ENCODE data around the gene RAPGEF2. TPM values are rescaled to one million over a fixed set of nuclear protein-coding genes. Genes with fewer than 3 reads are reported as not detected.

The RAPGEF2 gene
- total and polyA plus RNA-seq, 2 donors (not counting 3 experiments of a cell fraction or from before 2014, with no cell fraction given), result 28.7 to 55.2 TPM

- TF ChIP-seq MYC (IDR thresholded peaks at IDR 0.05; ENCODE audit: low read depth, low read length) (no peak), POLR2A (IDR thresholded peaks at IDR 0.05; ENCODE audit: low read depth, low read length) (no peak), FOS (IDR thresholded peaks at IDR 0.05; ENCODE audit: borderline replicate concordance, insufficient read depth, low read length) (no peak), GATA2 (IDR thresholded peaks at IDR 0.05; ENCODE audit: insufficient read depth, insufficient read length, low read depth, low read length) (no peak)
- no peaks in the 10 kb centered on the region for H3K36me3 ChIP-seq (ENCODE audit: control insufficient read depth in 2 of 2, extremely low read depth in 1 of 2, insufficient read depth in 2 of 2, low read length in 2 of 2)
- dilution Hi-C loops (cut with MboI; ENCODE audit: extremely low pct_ligation_motif_present, low sequenced_read_pairs), result no loop called here
- no peaks in the 10 kb centered on the region for H3K27me3 ChIP-seq (ENCODE audit: control insufficient read depth in 2 of 2, insufficient read depth in 2 of 2, low read length in 2 of 2)
- H3K79me2 ChIP-seq (ENCODE audit: control insufficient read depth, insufficient read depth, low read length), result peaks cover 3% of the 10 kb centered on the region
- FAIRE-seq, result peak; percentile 71
- H2AFZ ChIP-seq (ENCODE audit: low read depth, low read length), result no peak overlapping the region
- no peaks in the 10 kb centered on the region for H3K9me3 ChIP-seq (replicated peaks; ENCODE audit: control insufficient read depth, insufficient read depth, low read length)
- ChIA-PET POLR2A (no interaction called here), CTCF (interaction anchor here (1.0 to 1.6 kb wide), 5 partner anchors 9 to 21 kb away, joined by 3 to 4 read pairs (median 3); no protein-coding TSS in a partner anchor)
- no peak overlapping the region for H3K9ac ChIP-seq (replicated peaks; ENCODE audit: extremely low read depth, insufficient read depth, low read length)
- DNase-seq (ENCODE audit: low read depth, low spot score), result peak; percentile 67
- H4K20me1 ChIP-seq (replicated peaks; ENCODE audit: control insufficient read depth, extremely low read depth, insufficient read depth, low read length), result no peaks in the 10 kb centered on the region
- H3K9me1 ChIP-seq (replicated peaks; ENCODE audit: control insufficient read depth, extremely low read depth, insufficient read depth, low read length), result no peaks in the 10 kb centered on the region
- H3K4me1 ChIP-seq (ENCODE audit: control insufficient read depth, extremely low read depth, insufficient read depth, low read length), result peaks cover 11% of the 10 kb centered on the region
- no peak overlapping the region for H3K27ac ChIP-seq (ENCODE audit: insufficient read depth, low read depth, low read length)
- intact Hi-C loops (cut with micrococcal nuclease), result no loop called here
- no peak overlapping the region for H3K4me3 ChIP-seq (replicated peaks in 1 of 3; ENCODE audit: insufficient read depth in 1 of 3, low read depth in 1 of 3, low read length in 3 of 3)
- peak overlapping the region; percentile 28 for H3K4me2 ChIP-seq (ENCODE audit: insufficient read depth, low read length)
- no TSS peak for BruUV-seq (replicated peaks)
These were observed 135.8 kb downstream of the RAPGEF2 start for GRCh38 chr4:159238631-159239030.

GRCh38 chr4:159239629-159240028 is 136.8 kb downstream of the RAPGEF2 start:
- FAIRE-seq, result no peak
- Histone ChIP-seq H3K9ac (replicated peaks; ENCODE audit: extremely low read depth, insufficient read depth, low read length) (no peak overlapping the region), H3K36me3 (ENCODE audit: control insufficient read depth in 2 of 2, extremely low read depth in 1 of 2, insufficient read depth in 2 of 2, low read length in 2 of 2) (no peaks in the 10 kb centered on the region), H4K20me1 (replicated peaks; ENCODE audit: control insufficient read depth, extremely low read depth, insufficient read depth, low read length) (no peaks in the 10 kb centered on the region), H3K4me2 (ENCODE audit: insufficient read depth, low read length) (no peak overlapping the region), H3K9me3 (replicated peaks; ENCODE audit: control insufficient read depth, insufficient read depth, low read length) (no peaks in the 10 kb centered on the region), H3K27ac (ENCODE audit: insufficient read depth, low read depth, low read length) (no peak overlapping the region), H3K27me3 (ENCODE audit: control insufficient read depth in 2 of 2, insufficient read depth in 2 of 2, low read length in 2 of 2) (no peaks in the 10 kb centered on the region), H3K4me3 (replicated peaks in 1 of 3; ENCODE audit: insufficient read depth in 1 of 3, low read depth in 1 of 3, low read length in 3 of 3) (no peak overlapping the region), H2AFZ (ENCODE audit: low read depth, low read length) (no peak overlapping the region), H3K9me1 (replicated peaks; ENCODE audit: control insufficient read depth, extremely low read depth, insufficient read depth, low read length) (no peaks in the 10 kb centered on the region), H3K79me2 (ENCODE audit: control insufficient read depth, insufficient read depth, low read length) (peaks cover 3% of the 10 kb centered on the region), H3K4me1 (ENCODE audit: control insufficient read depth, extremely low read depth, insufficient read depth, low read length) (peaks cover 11% of the 10 kb centered on the region)
- POLR2A ChIA-PET, result no interaction called here
- CTCF ChIA-PET, result interaction anchor here (1.0 to 1.1 kb wide), 2 partner anchors 11 to 20 kb away, joined by 3 read pairs; no protein-coding TSS in a partner anchor
- intact Hi-C loops (cut with micrococcal nuclease), result no loop called here
- no peak for TF ChIP-seq EZH2 (IDR thresholded peaks at IDR 0.05; ENCODE audit: borderline replicate concordance, low read depth, low read length, severe bottlenecking)
- no peak for TF ChIP-seq GATA2 (IDR thresholded peaks at IDR 0.05; ENCODE audit: insufficient read depth, insufficient read length, low read depth, low read length)
- TF ChIP-seq, protein P1, sequence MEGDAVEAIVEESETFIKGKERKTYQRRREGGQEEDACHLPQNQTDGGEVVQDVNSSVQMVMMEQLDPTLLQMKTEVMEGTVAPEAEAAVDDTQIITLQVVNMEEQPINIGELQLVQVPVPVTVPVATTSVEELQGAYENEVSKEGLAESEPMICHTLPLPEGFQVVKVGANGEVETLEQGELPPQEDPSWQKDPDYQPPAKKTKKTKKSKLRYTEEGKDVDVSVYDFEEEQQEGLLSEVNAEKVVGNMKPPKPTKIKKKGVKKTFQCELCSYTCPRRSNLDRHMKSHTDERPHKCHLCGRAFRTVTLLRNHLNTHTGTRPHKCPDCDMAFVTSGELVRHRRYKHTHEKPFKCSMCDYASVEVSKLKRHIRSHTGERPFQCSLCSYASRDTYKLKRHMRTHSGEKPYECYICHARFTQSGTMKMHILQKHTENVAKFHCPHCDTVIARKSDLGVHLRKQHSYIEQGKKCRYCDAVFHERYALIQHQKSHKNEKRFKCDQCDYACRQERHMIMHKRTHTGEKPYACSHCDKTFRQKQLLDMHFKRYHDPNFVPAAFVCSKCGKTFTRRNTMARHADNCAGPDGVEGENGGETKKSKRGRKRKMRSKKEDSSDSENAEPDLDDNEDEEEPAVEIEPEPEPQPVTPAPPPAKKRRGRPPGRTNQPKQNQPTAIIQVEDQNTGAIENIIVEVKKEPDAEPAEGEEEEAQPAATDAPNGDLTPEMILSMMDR (IDR thresholded peaks at IDR 0.05; ENCODE audit: extremely low read depth in 1 of 2, insufficient read depth in 1 of 2, low read depth in 1 of 2, low read length in 2 of 2), result no peak
- TF ChIP-seq JUN (IDR thresholded peaks at IDR 0.05; ENCODE audit: borderline replicate concordance, insufficient read depth, insufficient read length, low read depth), result no peak
- TF ChIP-seq MYC (IDR thresholded peaks at IDR 0.05; ENCODE audit: low read depth, low read length), result no peak
- TF ChIP-seq, protein P2, sequence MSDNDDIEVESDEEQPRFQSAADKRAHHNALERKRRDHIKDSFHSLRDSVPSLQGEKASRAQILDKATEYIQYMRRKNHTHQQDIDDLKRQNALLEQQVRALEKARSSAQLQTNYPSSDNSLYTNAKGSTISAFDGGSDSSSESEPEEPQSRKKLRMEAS (IDR thresholded peaks at IDR 0.05; ENCODE audit: insufficient read depth, insufficient read length), result no peak
- TF ChIP-seq POLR2AphosphoS5 (IDR thresholded peaks at IDR 0.05; ENCODE audit: insufficient read depth, low read depth, low read length), result no peak
- no peak for TF ChIP-seq FOS (IDR thresholded peaks at IDR 0.05; ENCODE audit: borderline replicate concordance, insufficient read depth, low read length)
- TF ChIP-seq POLR2A (IDR thresholded peaks at IDR 0.05; ENCODE audit: low read depth, low read length), result no peak
- BruUV-seq (replicated peaks), result no TSS peak
- no peak for DNase-seq (ENCODE audit: low read depth, low spot score)
- dilution Hi-C loops (cut with MboI; ENCODE audit: extremely low pct_ligation_motif_present, low sequenced_read_pairs), result no loop called here
